Measurements from ENCODE around the gene RUNX1.
A peak's percentile ranks its signal among the peaks of the same experiment; 100 is the strongest.

The RUNX1 gene

DNA sequence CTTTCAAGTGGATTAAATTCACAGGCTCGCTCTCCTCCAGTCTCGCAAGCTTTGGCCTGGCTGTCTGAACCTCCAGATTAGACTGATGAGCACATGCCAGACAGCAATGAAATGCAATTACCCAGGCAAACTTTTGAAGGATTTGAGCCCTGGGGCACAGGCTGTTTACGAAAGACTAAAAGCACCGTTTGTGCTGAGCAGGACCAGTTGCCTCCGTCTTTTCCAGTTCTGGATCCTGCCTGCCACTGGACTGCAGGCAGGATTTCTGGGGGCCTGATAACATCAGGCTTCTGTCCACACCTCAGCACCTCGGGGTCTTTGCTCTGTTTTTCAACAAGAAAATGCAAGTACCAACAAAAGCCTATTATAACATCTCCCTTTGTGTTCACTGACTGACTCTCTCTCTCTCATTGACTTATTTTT, 234.6 kb downstream of the RUNX1 start:
- no peak for TF ChIP-seq CSRNP3 (CRISPR knock-in tag; IDR thresholded peaks at IDR 0.05)
- 0 out of 2 replicates have a peak, but pooled peaks have one; percentile 40 for TF ChIP-seq ISL1 (CRISPR knock-in tag; IDR thresholded peaks at IDR 0.05)
- TF ChIP-seq ZNF8 (CRISPR knock-in tag; IDR thresholded peaks at IDR 0.05) = peak; percentile 18; the same call in 1 of the 2 replicates
- TF ChIP-seq, protein P1, sequence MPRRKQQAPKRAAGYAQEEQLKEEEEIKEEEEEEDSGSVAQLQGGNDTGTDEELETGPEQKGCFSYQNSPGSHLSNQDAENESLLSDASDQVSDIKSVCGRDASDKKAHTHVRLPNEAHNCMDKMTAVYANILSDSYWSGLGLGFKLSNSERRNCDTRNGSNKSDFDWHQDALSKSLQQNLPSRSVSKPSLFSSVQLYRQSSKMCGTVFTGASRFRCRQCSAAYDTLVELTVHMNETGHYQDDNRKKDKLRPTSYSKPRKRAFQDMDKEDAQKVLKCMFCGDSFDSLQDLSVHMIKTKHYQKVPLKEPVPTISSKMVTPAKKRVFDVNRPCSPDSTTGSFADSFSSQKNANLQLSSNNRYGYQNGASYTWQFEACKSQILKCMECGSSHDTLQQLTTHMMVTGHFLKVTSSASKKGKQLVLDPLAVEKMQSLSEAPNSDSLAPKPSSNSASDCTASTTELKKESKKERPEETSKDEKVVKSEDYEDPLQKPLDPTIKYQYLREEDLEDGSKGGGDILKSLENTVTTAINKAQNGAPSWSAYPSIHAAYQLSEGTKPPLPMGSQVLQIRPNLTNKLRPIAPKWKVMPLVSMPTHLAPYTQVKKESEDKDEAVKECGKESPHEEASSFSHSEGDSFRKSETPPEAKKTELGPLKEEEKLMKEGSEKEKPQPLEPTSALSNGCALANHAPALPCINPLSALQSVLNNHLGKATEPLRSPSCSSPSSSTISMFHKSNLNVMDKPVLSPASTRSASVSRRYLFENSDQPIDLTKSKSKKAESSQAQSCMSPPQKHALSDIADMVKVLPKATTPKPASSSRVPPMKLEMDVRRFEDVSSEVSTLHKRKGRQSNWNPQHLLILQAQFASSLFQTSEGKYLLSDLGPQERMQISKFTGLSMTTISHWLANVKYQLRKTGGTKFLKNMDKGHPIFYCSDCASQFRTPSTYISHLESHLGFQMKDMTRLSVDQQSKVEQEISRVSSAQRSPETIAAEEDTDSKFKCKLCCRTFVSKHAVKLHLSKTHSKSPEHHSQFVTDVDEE (CRISPR knock-in tag; IDR thresholded peaks at IDR 0.05) = peak; percentile 84; the same call in 1 of the 2 replicates
- TF ChIP-seq GLIS3 (CRISPR knock-in tag; IDR thresholded peaks at IDR 0.05) = peak; percentile 68; the same call in 1 of the 2 replicates
- no peak for TF ChIP-seq ZNF70 (CRISPR knock-in tag; IDR thresholded peaks at IDR 0.05)
- TF ChIP-seq BACH2 (CRISPR knock-in tag; IDR thresholded peaks at IDR 0.05; ENCODE audit: borderline replicate concordance) = no peak
- TF ChIP-seq PATZ1 (CRISPR knock-in tag; IDR thresholded peaks at IDR 0.05; ENCODE audit: borderline replicate concordance) = no peak
- peak; percentile 77 for TF ChIP-seq ZFP3 (CRISPR knock-in tag; IDR thresholded peaks at IDR 0.05)
- no peak for TF ChIP-seq RARB (CRISPR knock-in tag; IDR thresholded peaks at IDR 0.05)
- TF ChIP-seq TCF4 (CRISPR knock-in tag; IDR thresholded peaks at IDR 0.05; ENCODE audit: borderline replicate concordance) = peak; percentile 55; the same call in 1 of the 2 replicates
- TF ChIP-seq SNAI2 (CRISPR knock-in tag; IDR thresholded peaks at IDR 0.05) = peak; percentile 30; the same call in 1 of the 2 replicates
- peak; percentile 84 for TF ChIP-seq CSDC2 (CRISPR knock-in tag; IDR thresholded peaks at IDR 0.05)
- ATAC-seq = no peak

GRCh38 chr21:34813266-34813894, 235.7 kb downstream of the RUNX1 start:
- ATAC-seq = peak; percentile 70
- TF ChIP-seq PPARA (CRISPR knock-in tag; IDR thresholded peaks at IDR 0.05; ENCODE audit: borderline replicate concordance) (no peak), ESRRG (CRISPR knock-in tag; IDR thresholded peaks at IDR 0.05) (no peak), OSR1 (CRISPR knock-in tag; IDR thresholded peaks at IDR 0.05) (0 out of 2 replicates have a peak, but pooled peaks have one; percentile 54), TOX (CRISPR knock-in tag; IDR thresholded peaks at IDR 0.05; ENCODE audit: borderline replicate concordance) (peak; percentile 64; the same call in 1 of the 2 replicates), ZC3H10 (CRISPR knock-in tag; IDR thresholded peaks at IDR 0.05) (peak; percentile 73; the same call in 1 of the 2 replicates), ZFP30 (CRISPR knock-in tag; IDR thresholded peaks at IDR 0.05) (no peak), SNAI2 (CRISPR knock-in tag; IDR thresholded peaks at IDR 0.05) (no peak), ISL1 (CRISPR knock-in tag; IDR thresholded peaks at IDR 0.05) (no peak)
- TF ChIP-seq, protein P1 (CRISPR knock-in tag; IDR thresholded peaks at IDR 0.05) = no peak

- ATAC-seq = peak; percentile 73
- TF ChIP-seq TCF4 (CRISPR knock-in tag; IDR thresholded peaks at IDR 0.05; ENCODE audit: borderline replicate concordance) (no peak; the same call in 1 of the 2 replicates), ZFP30 (CRISPR knock-in tag; IDR thresholded peaks at IDR 0.05) (no peak), PATZ1 (CRISPR knock-in tag; IDR thresholded peaks at IDR 0.05; ENCODE audit: borderline replicate concordance) (no peak), OSR1 (CRISPR knock-in tag; IDR thresholded peaks at IDR 0.05) (no peak), CREB5 (CRISPR knock-in tag; IDR thresholded peaks at IDR 0.05; ENCODE audit: low read depth) (peak; percentile 55), ZNF70 (CRISPR knock-in tag; IDR thresholded peaks at IDR 0.05) (peak; percentile 83), POU6F1 (CRISPR knock-in tag; IDR thresholded peaks at IDR 0.05; ENCODE audit: borderline replicate concordance, low read depth) (no peak), PPARA (CRISPR knock-in tag; IDR thresholded peaks at IDR 0.05; ENCODE audit: borderline replicate concordance) (no peak), BACH2 (CRISPR knock-in tag; IDR thresholded peaks at IDR 0.05; ENCODE audit: borderline replicate concordance) (no peak), RARB (CRISPR knock-in tag; IDR thresholded peaks at IDR 0.05) (peak; percentile 61; the same call in 1 of the 2 replicates)
These were observed 236.4 kb downstream of the RUNX1 start for GRCh38 chr21:34812504-34813265.

Data from SK-N-SH treated with all-trans-retinoic acid at 6 μM for 48 hours (cell line).